Suprapubic skin (tissue), 4 donors: ENCODE data around the gene ERC2. TPM values are rescaled to one million over a fixed set of nuclear protein-coding genes. Genes with fewer than 3 reads are reported as not detected.

Source experiments
- DNase-seq, 2 donors: peaks; one replicate each; pipeline ENCODE4 v3.0.0-alpha.2; 2019; ENCODE audit warnings: low spot score in 2 of 2
- H3K27ac ChIP-seq: fragments of 200-600 bp; sonication (generic); one replicate; pipeline ENCODE4 v1.5.1; 2019
- H3K27me3 ChIP-seq: fragments of 200-600 bp; sonication (generic); one replicate; pipeline ENCODE4 v1.5.1; 2019
- H3K36me3 ChIP-seq: fragments of 200-600 bp; sonication (generic); one replicate; pipeline ENCODE4 v1.5.1; 2019
- H3K4me1 ChIP-seq: fragments of 200-600 bp; sonication (generic); one replicate; pipeline ENCODE4 v1.5.1; 2019
- H3K4me3 ChIP-seq: fragments of 200-600 bp; sonication (generic); one replicate; pipeline ENCODE4 v1.5.1; 2019; ENCODE audit warnings: mild to moderate bottlenecking
- H3K9me3 ChIP-seq: fragments of 200-600 bp; sonication (generic); one replicate; pipeline ENCODE4 v1.5.1; 2019
- CTCF ChIP-seq, 2 donors: fragments of 200-600 bp in 1 of 2; fragments of 450-650 bp in 1 of 2; sonication (generic) in 1 of 2; IDR thresholded peaks; one replicate each; pipeline ENCODE4 v1.5.1; 2016 to 2019; ENCODE audit warnings: antibody characterized with exemption in 2 of 2, mild to moderate bottlenecking in 1 of 2, moderate library complexity in 1 of 2
- EP300 ChIP-seq: sonication (generic); formaldehyde crosslinking; IDR thresholded peaks from one replicate; pipeline ENCODE4 v1.6.1; 2017; ENCODE audit warnings: antibody characterized with exemption
- POLR2A ChIP-seq, 2 donors: fragments of 450-650 bp; IDR thresholded peaks; one replicate each; pipeline ENCODE4 v1.6.1; 2017; ENCODE audit warnings: antibody characterized with exemption in 2 of 2, mild to moderate bottlenecking in 2 of 2, moderate library complexity in 2 of 2
- POLR2AphosphoS5 ChIP-seq, 3 donors: sonication (generic); formaldehyde crosslinking; IDR thresholded peaks; one replicate each; pipeline ENCODE4 v1.6.1; 2017; ENCODE audit warnings: antibody characterized with exemption in 3 of 3
- WGBS: methylation state at CpG from one replicate; pipeline ENCODE4 v1.1.5; 2018; 5-methylcytosine and 5-hydroxymethylcytosine counted together
- total RNA-seq, 4 donors: library from RNA; depleted of rRNA; stranded (reverse); fragments of >200 nt; gene quantifications; one replicate each; pipeline ENCODE4 v1.1.0, GENCODE V29; 2016

ERC2 gene
- total RNA-seq, 4 donors from 2014 or later, result 0.21 TPM; not detected in 3

DNA sequence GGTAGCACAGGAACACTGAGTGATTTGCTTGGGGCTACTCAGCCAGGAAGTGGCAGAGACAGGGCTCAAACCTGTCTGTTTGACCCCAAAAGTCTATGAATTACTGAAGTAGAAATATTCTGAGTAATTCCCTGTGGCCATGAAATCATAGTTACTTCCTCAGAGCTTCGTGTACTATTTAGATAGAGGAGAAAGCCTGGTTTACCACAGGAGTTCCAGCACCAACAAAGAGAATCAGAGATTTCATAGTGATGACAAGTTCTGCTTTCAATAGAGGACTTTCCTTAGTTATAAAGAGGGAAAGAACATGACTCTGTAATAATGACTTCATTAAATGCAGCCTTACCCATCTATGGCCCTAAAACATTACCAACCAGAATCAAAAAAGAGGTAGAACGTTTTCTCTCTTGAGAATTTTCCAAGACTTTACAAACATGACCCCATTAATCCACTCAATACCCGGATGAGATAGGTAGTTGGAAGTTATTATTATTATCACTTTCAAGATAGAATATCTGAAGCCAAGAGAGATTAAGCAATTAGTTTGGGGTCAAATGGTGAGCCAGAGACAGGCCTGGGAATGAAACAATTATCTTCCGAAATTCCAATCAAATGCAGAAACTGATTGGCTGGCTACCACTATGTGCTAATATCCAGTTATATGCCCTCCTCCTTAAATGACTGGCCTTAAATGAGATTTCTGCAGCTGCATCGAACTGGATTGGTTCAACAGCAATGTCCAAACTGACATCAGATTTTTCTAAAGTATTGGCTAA lies 967.5 kb downstream of the ERC2 start:
- H3K9me3 ChIP-seq, result no peaks in the 10 kb centered on the region
- no peak for TF ChIP-seq EP300
- TF ChIP-seq POLR2A (IDR thresholded peaks at IDR 0.05), result no peak
- TF ChIP-seq CTCF (IDR thresholded peaks at IDR 0.05), result no peak
- no peak for TF ChIP-seq POLR2AphosphoS5 (IDR thresholded peaks at IDR 0.05)
- no peak overlapping the region for H3K4me3 ChIP-seq
- H3K4me1 ChIP-seq, result no peaks in the 10 kb centered on the region
- H3K27me3 ChIP-seq, result no peaks in the 10 kb centered on the region
- no peak overlapping the region for H3K27ac ChIP-seq
- 73% methylated on average over 5 of the region's 5 CpGs for WGBS
- no peaks in the 10 kb centered on the region for H3K36me3 ChIP-seq
- no peak for DNase-seq

DNA sequence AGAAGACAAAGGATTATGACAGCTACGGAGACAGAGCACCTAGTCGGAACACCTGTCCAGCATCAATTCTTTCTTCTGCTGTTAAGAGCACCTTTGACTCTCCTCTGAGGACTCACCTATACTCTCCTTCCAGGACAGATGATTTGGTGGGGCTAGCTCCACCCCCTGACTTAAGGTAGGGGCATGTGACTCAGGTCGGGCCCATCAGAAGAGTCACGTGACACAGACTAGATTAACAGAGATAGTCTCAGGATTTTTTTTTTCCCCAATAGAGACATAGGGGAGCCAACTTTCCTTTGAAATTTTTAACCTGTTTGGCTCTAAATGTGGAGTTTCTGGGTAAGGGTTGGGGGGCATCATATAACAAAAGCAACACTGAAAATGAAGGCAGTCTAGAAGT lies 969.7 kb downstream of the ERC2 start:
- Histone ChIP-seq H3K9me3 (no peaks in the 10 kb centered on the region), H3K36me3 (no peaks in the 10 kb centered on the region), H3K27ac (no peak overlapping the region), H3K27me3 (no peaks in the 10 kb centered on the region), H3K4me3 (no peak overlapping the region), H3K4me1 (no peaks in the 10 kb centered on the region)
- WGBS, result 79% methylated on average over 4 of the region's 4 CpGs
- TF ChIP-seq CTCF (IDR thresholded peaks at IDR 0.05) (no peak), EP300 (no peak), POLR2A (IDR thresholded peaks at IDR 0.05) (no peak), POLR2AphosphoS5 (IDR thresholded peaks at IDR 0.05) (no peak)
- DNase-seq, result no peak

DNA sequence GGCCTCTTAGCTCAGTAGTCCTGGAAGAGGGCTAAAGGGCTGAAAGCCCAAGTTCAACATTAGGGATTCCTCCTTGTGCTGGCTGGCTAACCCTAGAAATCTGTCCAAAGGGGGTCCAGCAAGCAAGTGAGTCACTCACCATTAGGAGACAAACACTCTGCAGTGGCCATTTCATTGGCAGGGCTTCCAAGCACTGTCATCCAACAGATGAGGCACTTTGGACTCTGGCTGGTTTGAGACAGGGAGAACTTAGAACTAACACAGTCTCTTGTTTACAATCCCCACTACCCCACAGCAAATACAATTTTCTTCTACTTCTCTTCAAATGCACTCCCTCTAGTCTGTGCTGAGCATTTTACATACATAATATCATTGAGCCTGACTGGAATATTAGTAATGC lies 971.0 kb downstream of the ERC2 start:
- no peaks in the 10 kb centered on the region for H3K9me3 ChIP-seq
- H3K4me3 ChIP-seq, result no peak overlapping the region
- no peak for DNase-seq
- no peaks in the 10 kb centered on the region for H3K27me3 ChIP-seq
- TF ChIP-seq EP300 (no peak), CTCF (IDR thresholded peaks at IDR 0.05) (no peak), POLR2A (IDR thresholded peaks at IDR 0.05) (no peak), POLR2AphosphoS5 (IDR thresholded peaks at IDR 0.05) (no peak)
- H3K36me3 ChIP-seq, result no peaks in the 10 kb centered on the region
- no peak overlapping the region for H3K27ac ChIP-seq
- H3K4me1 ChIP-seq, result no peaks in the 10 kb centered on the region

- Histone ChIP-seq H3K9me3 (no peaks in the 10 kb centered on the region), H3K4me1 (peaks cover 16% of the 10 kb centered on the region), H3K36me3 (no peaks in the 10 kb centered on the region), H3K27me3 (no peaks in the 10 kb centered on the region), H3K4me3 (no peak overlapping the region), H3K27ac (no peak overlapping the region)
- WGBS, result 81% methylated on average over 2 of the region's 2 CpGs
- no peak for TF ChIP-seq EP300
- TF ChIP-seq POLR2AphosphoS5 (IDR thresholded peaks at IDR 0.05), result no peak
- TF ChIP-seq CTCF (IDR thresholded peaks at IDR 0.05), result no peak
- TF ChIP-seq POLR2A (IDR thresholded peaks at IDR 0.05), result no peak
- DNase-seq, result no peak
Measured at GRCh38 chr3:55494976-55495375, 973.3 kb downstream of the ERC2 start.

GRCh38 chr3:55492976-55493375 lies 975.3 kb downstream of the ERC2 start:
- TF ChIP-seq POLR2AphosphoS5 (IDR thresholded peaks at IDR 0.05) (no peak), EP300 (no peak), POLR2A (IDR thresholded peaks at IDR 0.05) (no peak)
- 81% methylated on average over 5 of the region's 5 CpGs for WGBS
- no peak for DNase-seq
- Histone ChIP-seq H3K9me3 (no peaks in the 10 kb centered on the region), H3K27me3 (peaks cover 14% of the 10 kb centered on the region), H3K27ac (no peak overlapping the region), H3K4me1 (peaks cover 33% of the 10 kb centered on the region), H3K4me3 (no peak overlapping the region), H3K36me3 (no peaks in the 10 kb centered on the region)
